Fibroblast of skin of left quadriceps (primary cell): ENCODE results near the gene APPBP2.

Experiments used
- DNase-seq, 2 experiments: peaks; one replicate each; pipeline ENCODE4 v3.0.0-alpha.2; 2013; ENCODE audit warnings: low read depth in 2 of 2

The APPBP2 gene

GRCh38 chr17:60393840-60394723, 132.0 kb downstream of the APPBP2 start:
- no peak for DNase-seq
